ENCODE results near the gene SPATA3.

GRCh38 chr2:230986520-230987136 lies 9.3 kb upstream of the SPATA3 start:
- TF ChIP-seq GATA2 (IDR thresholded peaks at IDR 0.05; ENCODE audit: low read depth, low read length): no peak
- no peak for TF ChIP-seq GATA3 (IDR thresholded peaks at IDR 0.05; ENCODE audit: low read depth, low read length)

All from SH-SY5Y (cell line).